ENCODE results near the gene MGP. TPM values are rescaled to one million over a fixed set of nuclear protein-coding genes. Genes with fewer than 3 reads are reported as not detected.

MGP gene
- total RNA-seq, 6 donors from 2014 or later = 47.1 to 660 (median 286) TPM

DNA sequence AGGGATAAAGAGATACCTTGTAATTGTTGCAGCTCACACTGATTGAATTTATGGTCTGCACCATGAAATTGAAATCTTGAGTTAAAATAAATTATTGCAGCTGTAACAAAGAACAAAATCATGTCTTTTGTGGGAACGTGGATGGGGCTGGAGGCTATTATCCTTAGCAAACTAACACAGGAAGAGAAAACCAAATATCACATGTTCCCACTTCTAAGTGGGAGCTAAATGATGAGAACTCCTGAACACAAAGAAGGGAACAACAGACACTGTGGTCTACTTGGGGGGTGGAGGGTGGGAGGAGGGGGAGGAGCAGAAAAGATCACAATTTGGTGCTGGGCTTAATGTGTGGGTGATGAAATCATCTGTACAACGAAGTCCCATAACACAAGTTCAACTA lies 30.1 kb upstream of the MGP start:
- Histone ChIP-seq H3K27me3 (no peaks in the 10 kb centered on the region), H3K4me1 (no peaks in the 10 kb centered on the region), H3K36me3 (peaks cover 0 to 14% (median 0%) of the 10 kb centered on the region in 4 donors), H3K27ac (no peak overlapping the region), H3K9me3 (no peaks in the 10 kb centered on the region), H3K4me3 (no peak overlapping the region)
- WGBS, 2 donors = 60 to 66% methylated on average over 2 of the region's 2 CpGs
- TF ChIP-seq EP300 (IDR thresholded peaks at IDR 0.05) = no peak
- no peak for TF ChIP-seq CTCF (IDR thresholded peaks at IDR 0.05)
- no peak for TF ChIP-seq POLR2A (IDR thresholded peaks at IDR 0.05)
- TF ChIP-seq POLR2AphosphoS5 (IDR thresholded peaks at IDR 0.05) = no peak
- no peak for DNase-seq
- ATAC-seq (ENCODE audit: low FRiP score in 2 of 2) = no peak

- peaks cover 0 to 14% (median 0%) of the 10 kb centered on the region in 4 donors for H3K36me3 ChIP-seq
- H3K4me3 ChIP-seq = no peak overlapping the region
- 90 to 100% methylated on average over 1 to 4 of the region's 4 CpGs for WGBS, 2 donors
- no peak for DNase-seq
- no peak overlapping the region for H3K27ac ChIP-seq
- no peak for ATAC-seq (ENCODE audit: low FRiP score in 2 of 2)
- H3K9me3 ChIP-seq = no peaks in the 10 kb centered on the region
- H3K27me3 ChIP-seq = no peaks in the 10 kb centered on the region
- no peaks in the 10 kb centered on the region for H3K4me1 ChIP-seq
- TF ChIP-seq EP300 (IDR thresholded peaks at IDR 0.05) (no peak), CTCF (IDR thresholded peaks at IDR 0.05) (no peak), POLR2A (IDR thresholded peaks at IDR 0.05) (no peak), POLR2AphosphoS5 (IDR thresholded peaks at IDR 0.05) (no peak)
Measured at GRCh38 chr12:14913381-14913781, 27.7 kb upstream of the MGP start.

- DNase-seq (no peak), ATAC-seq (ENCODE audit: low FRiP score in 2 of 2) (no peak)
- Histone ChIP-seq H3K27me3 (no peaks in the 10 kb centered on the region), H3K9me3 (no peaks in the 10 kb centered on the region), H3K4me3 (no peak overlapping the region), H3K27ac (no peak overlapping the region), H3K36me3 (peaks cover 0 to 7% (median 0%) of the 10 kb centered on the region in 4 donors), H3K4me1 (peaks cover 0 to 6% (median under 1%) of the 10 kb centered on the region in 4 donors)
- 39 to 75% methylated on average over 2 of the region's 2 CpGs for WGBS, 2 donors
- no peak for TF ChIP-seq EP300 (IDR thresholded peaks at IDR 0.05)
- no peak for TF ChIP-seq POLR2AphosphoS5 (IDR thresholded peaks at IDR 0.05)
- TF ChIP-seq CTCF (IDR thresholded peaks at IDR 0.05) = no peak
- no peak for TF ChIP-seq POLR2A (IDR thresholded peaks at IDR 0.05)
Measured at GRCh38 chr12:14911131-14911530, 25.5 kb upstream of the MGP start.

- no peak for ATAC-seq (ENCODE audit: low FRiP score in 2 of 2)
- no peaks in the 10 kb centered on the region for H3K27me3 ChIP-seq
- peaks cover 0 to 7% (median 0%) of the 10 kb centered on the region in 4 donors for H3K36me3 ChIP-seq
- H3K4me1 ChIP-seq = peaks cover 6 to 15% (median 8%) of the 10 kb centered on the region in 4 donors
- WGBS, 2 donors = 86 to 88% methylated on average over 5 of the region's 5 CpGs
- no peak overlapping the region for H3K27ac ChIP-seq
- DNase-seq = peak in 1 of 2 donors; percentile 22
- no peak overlapping the region for H3K4me3 ChIP-seq
- no peaks in the 10 kb centered on the region for H3K9me3 ChIP-seq
- TF ChIP-seq POLR2AphosphoS5 (IDR thresholded peaks at IDR 0.05) (no peak), EP300 (IDR thresholded peaks at IDR 0.05) (no peak), CTCF (IDR thresholded peaks at IDR 0.05) (no peak), POLR2A (IDR thresholded peaks at IDR 0.05) (no peak)
Measured at GRCh38 chr12:14910090-14910915, 24.6 kb upstream of the MGP start.
